Neuronal stem cell (in vitro differentiated cells): Measurements from ENCODE around the gene POLR3C. TPM values are rescaled to one million over a fixed set of nuclear protein-coding genes. Genes with fewer than 3 reads are reported as not detected.

ENCODE experiments used
- DNase-seq: peaks from one replicate; pipeline ENCODE4 v3.0.0-alpha.2; 2013; ENCODE audit warnings: low spot score
- H2AFZ ChIP-seq: one replicate; pipeline ENCODE4 v1.6.1; 2013; ENCODE audit warnings: mild to moderate bottlenecking, low read length, inconsistent platforms
- H2AK5ac ChIP-seq: 2 replicates; pipeline ENCODE4 v1.6.1; 2013; ENCODE audit warnings: low read depth, mild to moderate bottlenecking, inconsistent platforms, low read length, moderate library complexity, mixed read lengths
- H2BK120ac ChIP-seq: 2 replicates; pipeline ENCODE4 v1.6.1; 2013; ENCODE audit warnings: low read depth, mild to moderate bottlenecking, inconsistent platforms, low read length, moderate library complexity, mixed read lengths
- H2BK12ac ChIP-seq: one replicate; pipeline ENCODE4 v1.6.1; 2013; ENCODE audit warnings: low read length, inconsistent platforms
- H2BK15ac ChIP-seq: 2 replicates; pipeline ENCODE4 v1.6.1; 2013; ENCODE audit warnings: mild to moderate bottlenecking, low read length, inconsistent platforms, mixed read lengths
- H2BK5ac ChIP-seq: one replicate; pipeline ENCODE4 v1.6.1; 2013; ENCODE audit warnings: inconsistent platforms, mild to moderate bottlenecking, low read length, moderate library complexity
- H3K14ac ChIP-seq: one replicate; pipeline ENCODE4 v1.6.1; 2013; ENCODE audit warnings: low read length, inconsistent platforms
- H3K18ac ChIP-seq: 2 replicates; pipeline ENCODE4 v1.6.1; 2013; ENCODE audit warnings: low read length, inconsistent platforms
- H3K23ac ChIP-seq: 2 replicates; pipeline ENCODE4 v1.6.1; 2013; ENCODE audit warnings: low read depth, mild to moderate bottlenecking, mixed read lengths, low read length, inconsistent platforms; ENCODE audit not compliant: poor library complexity
- H3K27ac ChIP-seq: replicated peaks from 3 replicates; pipeline ENCODE4 v1.5.1; 2013; ENCODE audit warnings: low read length, inconsistent platforms
- H3K27me3 ChIP-seq, 3 experiments: 2 replicates each; pipeline ENCODE4 v1.6.1; 2013; ENCODE audit warnings: low read length in 3 of 3, mild to moderate bottlenecking in 2 of 3, inconsistent platforms in 1 of 3, low read depth in 1 of 3, mixed read lengths in 1 of 3, moderate library complexity in 1 of 3; ENCODE audit not compliant: control insufficient read depth in 3 of 3, insufficient read depth in 3 of 3
- H3K36me3 ChIP-seq, 2 donors: replicated peaks in 1 of 2; 2 replicates each; pipeline ENCODE4 v1.6.1; 2013; ENCODE audit warnings: low read length in 2 of 2; ENCODE audit not compliant: control insufficient read depth in 2 of 2, insufficient read depth in 2 of 2
- H3K4ac ChIP-seq: 2 replicates; pipeline ENCODE4 v1.6.1; 2013; ENCODE audit warnings: inconsistent platforms, mild to moderate bottlenecking, low read length, moderate library complexity
- H3K4me1 ChIP-seq, 2 donors: 1 replicate in 1 of 2; 2 replicates in 1 of 2; pipeline ENCODE4 v1.6.1; 2013; ENCODE audit warnings: low read length in 2 of 2, low read depth in 1 of 2; ENCODE audit not compliant: control insufficient read depth in 2 of 2, insufficient read depth in 1 of 2
- H3K4me2 ChIP-seq: one replicate; pipeline ENCODE4 v1.6.1; 2013; ENCODE audit warnings: mild to moderate bottlenecking, low read length, inconsistent platforms; ENCODE audit not compliant: insufficient read depth, poor library complexity, severe bottlenecking
- H3K4me3 ChIP-seq, 2 donors: 2 replicates each; pipeline ENCODE4 v1.5.1; 2013; ENCODE audit warnings: low read length in 2 of 2, mild to moderate bottlenecking in 2 of 2, inconsistent platforms in 1 of 2, moderate library complexity in 1 of 2
- H3K79me1 ChIP-seq: one replicate; pipeline ENCODE4 v1.6.1; 2013; ENCODE audit warnings: low read depth, mild to moderate bottlenecking, inconsistent platforms, low read length, moderate library complexity
- H3K9ac ChIP-seq: one replicate; pipeline ENCODE4 v1.6.1; 2013; ENCODE audit warnings: mild to moderate bottlenecking, low read depth, low read length, inconsistent platforms; ENCODE audit not compliant: poor library complexity
- H3K9me3 ChIP-seq, 2 donors: replicated peaks in 1 of 2; 2 replicates each; pipeline versions ENCODE3 to v1.6.1; 2013; ENCODE audit warnings: low read length in 2 of 2, mild to moderate bottlenecking in 2 of 2, inconsistent platforms in 1 of 2, low read depth in 1 of 2, mixed read lengths in 1 of 2, moderate library complexity in 1 of 2; ENCODE audit not compliant: control insufficient read depth in 2 of 2, insufficient read depth in 1 of 2
- H4K8ac ChIP-seq: one replicate; pipeline ENCODE4 v1.6.1; 2013; ENCODE audit warnings: low read depth, mild to moderate bottlenecking, inconsistent platforms, low read length, moderate library complexity
- H4K91ac ChIP-seq: one replicate; pipeline ENCODE4 v1.6.1; 2013; ENCODE audit warnings: low read length, low read depth, mild to moderate bottlenecking, inconsistent platforms; ENCODE audit not compliant: poor library complexity
- WGBS, 2 donors: extraction: QIAGEN DNeasy Blood & Tissue Kit; methylation state at CpG; one replicate each; pipeline ENCODE4 v1.1.7; 2013; ENCODE audit warnings: missing lambda C conversion rate in 2 of 2, mixed read lengths in 1 of 2; ENCODE audit not compliant: insufficient read length in 2 of 2, insufficient replicate concordance in 1 of 2; ENCODE audit errors: extremely low coverage in 2 of 2; 5-methylcytosine and 5-hydroxymethylcytosine counted together
- polyA plus RNA-seq, 2 experiments: library from polyadenylated mRNA; stranded (reverse); fragments of 200-250 nt; gene quantifications; one replicate each; pipeline ENCODE4 v1.2.3, GENCODE V29; 2013

Gene POLR3C
- 12.8 TPM for polyA plus RNA-seq (2013, experiment 1 of 2)
- polyA plus RNA-seq (2013, experiment 2 of 2), result 12.3 TPM

GRCh38 chr1:145823565-145824498 lies at the start of gene POLR3C, which contains the start of gene RNF115:
POLR3C (plus strand) TSS chr1:145824200; CDS start chr1:145825777, 1,577 bp downstream.
RNF115 (minus strand) TSS chr1:145824095; CDS start chr1:145823873, 222 bp downstream.
- no peak within 1 kb of the TSS for H4K91ac ChIP-seq
- no peak within 1 kb of the TSS for H4K8ac ChIP-seq
- peak within 1 kb of the TSS; percentile 90 for H2BK5ac ChIP-seq
- no peak within 1 kb of the TSS for H2AK5ac ChIP-seq
- peak within 1 kb of the TSS; percentile 59 to 90 for H3K4me3 ChIP-seq
- peak within 1 kb of the TSS; percentile 98 for H3K23ac ChIP-seq
- peak within 1 kb of the TSS; percentile 60 for H3K4me2 ChIP-seq
- no peak within 1 kb of the TSS for H3K4ac ChIP-seq
- no peaks in the 10 kb centered on the region for H3K79me1 ChIP-seq
- no peak within 1 kb of the TSS for H2BK12ac ChIP-seq
- no peaks in the 10 kb centered on the region for H3K27me3 ChIP-seq
- no peaks in the 10 kb centered on the region for H3K9me3 ChIP-seq
- H3K18ac ChIP-seq, result peak within 1 kb of the TSS; percentile 93
- peak within 1 kb of the TSS; percentile 86 for H3K9ac ChIP-seq
- H2BK120ac ChIP-seq, result no peak within 1 kb of the TSS
- WGBS, 2 donors, result no CpG with 5 or more reads among the region's 89 CpGs
- H3K4me1 ChIP-seq, result peaks cover 0 to 2% of the 10 kb centered on the region in 2 donors
- H2AFZ ChIP-seq, result peak within 1 kb of the TSS; percentile 85
- H3K14ac ChIP-seq, result peak within 1 kb of the TSS; percentile 22
- H3K36me3 ChIP-seq, result peaks cover 13 to 35% of the 10 kb centered on the region in 2 donors
- H2BK15ac ChIP-seq, result no peak within 1 kb of the TSS
- peak; percentile 90 for DNase-seq
- H3K27ac ChIP-seq, result peak within 1 kb of the TSS; percentile 91

- H3K23ac ChIP-seq, result no peak overlapping the region
Measured at GRCh38 chr1:145777357-145778145, 46.4 kb upstream of the POLR3C start.

GRCh38 chr1:145778146-145778540 lies 45.9 kb upstream of the POLR3C start:
- H3K36me3 ChIP-seq, result peaks cover 0 to 36% of the 10 kb centered on the region in 2 donors
- H3K14ac ChIP-seq, result no peak overlapping the region
- H3K4me2 ChIP-seq, result no peak overlapping the region
- no peak overlapping the region for H4K8ac ChIP-seq
- WGBS, 2 donors, result no CpG with 5 or more reads among the region's 1 CpG
- H3K27ac ChIP-seq, result no peak overlapping the region
- H3K23ac ChIP-seq, result no peak overlapping the region
- no peak overlapping the region for H2BK120ac ChIP-seq
- H3K4ac ChIP-seq, result no peak overlapping the region
- no peak overlapping the region for H3K18ac ChIP-seq
- H3K9ac ChIP-seq, result no peak overlapping the region
- H2BK15ac ChIP-seq, result no peak overlapping the region
- H4K91ac ChIP-seq, result no peak overlapping the region
- H3K79me1 ChIP-seq, result no peaks in the 10 kb centered on the region
- H2BK12ac ChIP-seq, result no peak overlapping the region
- H3K4me3 ChIP-seq, result no peak overlapping the region
- H3K27me3 ChIP-seq, result no peaks in the 10 kb centered on the region
- no peak overlapping the region for H2BK5ac ChIP-seq
- no peaks in the 10 kb centered on the region for H3K4me1 ChIP-seq
- H2AK5ac ChIP-seq, result no peak overlapping the region
- H3K9me3 ChIP-seq, result no peaks in the 10 kb centered on the region
- DNase-seq, result no peak
- no peak overlapping the region for H2AFZ ChIP-seq

More at GRCh38 chr1:145777357-145778145, 46.4 kb upstream of the POLR3C start:
- peaks cover 0 to 2% of the 10 kb centered on the region in 2 donors for H3K9me3 ChIP-seq
- H3K4me1 ChIP-seq, result no peaks in the 10 kb centered on the region
- no peak overlapping the region for H3K18ac ChIP-seq
- no peak overlapping the region for H2BK5ac ChIP-seq
- no peak overlapping the region for H3K9ac ChIP-seq
- no peak overlapping the region for H2AK5ac ChIP-seq
- no peak overlapping the region for H2BK12ac ChIP-seq
- H3K14ac ChIP-seq, result no peak overlapping the region
- peaks cover 0 to 38% of the 10 kb centered on the region in 2 donors for H3K36me3 ChIP-seq
- H3K27ac ChIP-seq, result no peak overlapping the region
- H2BK15ac ChIP-seq, result no peak overlapping the region
- H3K27me3 ChIP-seq, result no peaks in the 10 kb centered on the region
- no peak overlapping the region for H3K4me2 ChIP-seq
- no peak overlapping the region for H3K4me3 ChIP-seq
- H4K8ac ChIP-seq, result no peak overlapping the region
- no peaks in the 10 kb centered on the region for H3K79me1 ChIP-seq
- H4K91ac ChIP-seq, result no peak overlapping the region
- no peak overlapping the region for H2BK120ac ChIP-seq
- H2AFZ ChIP-seq, result no peak overlapping the region
- H3K4ac ChIP-seq, result no peak overlapping the region
- no peak for DNase-seq
- no CpG with 5 or more reads among the region's 1 CpG for WGBS, 2 donors
